A549 (cell line): Measurements from ENCODE around the gene GGPS1.

Experiments used
- POLR2A ChIP-seq: IDR thresholded peaks from 2 replicates; pipeline ENCODE4 v1.6.1; 2012; ENCODE audit warnings: mild to moderate bottlenecking, low read length
- POLR2AphosphoS2 ChIP-seq: conservative IDR thresholded peaks from 2 replicates; pipeline ENCODE4 v1.6.1; 2012; ENCODE audit warnings: low read length, improper control_type of control experiment, inconsistent platforms
- TF ChIP-seq, protein P1 (sequence below): fragments of 200-600 bp; sonication (generic); IDR thresholded peaks from 2 replicates; pipeline ENCODE4 v1.6.1; 2016; ENCODE audit warnings: antibody characterized with exemption, mild to moderate bottlenecking, moderate library complexity
- TF ChIP-seq, protein P2 (sequence below): fragments of >200 bp; sonication (Bioruptor Twin); formaldehyde crosslinking; IDR thresholded peaks from 3 replicates; pipeline ENCODE4 v1.5.1; 2016
- TF ChIP-seq, protein P3 (sequence below): fragments of 150-350 bp; IDR thresholded peaks from 2 replicates; pipeline ENCODE4 v1.6.1; 2014; ENCODE audit warnings: low read depth, mild to moderate bottlenecking, low read length

DNA sequence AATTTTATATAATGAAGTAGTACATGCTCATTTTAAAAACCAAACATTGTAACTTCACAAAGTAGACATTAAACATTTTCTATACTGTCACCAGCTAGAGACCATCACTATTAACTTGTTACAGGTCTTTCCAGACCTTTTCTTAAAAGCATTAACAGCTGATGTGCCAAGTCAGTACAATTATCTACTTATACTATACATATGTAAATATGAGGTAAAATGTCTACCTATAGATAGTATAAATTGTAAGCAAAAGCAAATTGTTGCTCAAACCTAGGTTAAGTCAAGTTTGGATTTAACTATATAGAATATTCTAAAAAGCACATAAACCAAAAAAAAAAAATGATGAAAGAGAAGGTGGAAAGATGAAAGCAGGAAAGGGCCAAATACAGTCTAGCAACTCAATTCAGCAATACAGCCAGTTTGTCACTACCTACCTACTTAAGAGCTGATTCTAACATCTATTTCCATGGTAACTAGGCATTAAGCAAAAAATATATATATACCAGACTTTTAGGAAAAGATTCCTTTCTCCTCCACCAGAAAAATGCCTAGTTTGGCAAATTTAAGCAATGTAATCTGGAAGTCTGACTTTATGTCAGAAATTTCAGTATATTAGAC, 34.9 kb upstream of the GGPS1 start:
- TF ChIP-seq, protein P1, sequence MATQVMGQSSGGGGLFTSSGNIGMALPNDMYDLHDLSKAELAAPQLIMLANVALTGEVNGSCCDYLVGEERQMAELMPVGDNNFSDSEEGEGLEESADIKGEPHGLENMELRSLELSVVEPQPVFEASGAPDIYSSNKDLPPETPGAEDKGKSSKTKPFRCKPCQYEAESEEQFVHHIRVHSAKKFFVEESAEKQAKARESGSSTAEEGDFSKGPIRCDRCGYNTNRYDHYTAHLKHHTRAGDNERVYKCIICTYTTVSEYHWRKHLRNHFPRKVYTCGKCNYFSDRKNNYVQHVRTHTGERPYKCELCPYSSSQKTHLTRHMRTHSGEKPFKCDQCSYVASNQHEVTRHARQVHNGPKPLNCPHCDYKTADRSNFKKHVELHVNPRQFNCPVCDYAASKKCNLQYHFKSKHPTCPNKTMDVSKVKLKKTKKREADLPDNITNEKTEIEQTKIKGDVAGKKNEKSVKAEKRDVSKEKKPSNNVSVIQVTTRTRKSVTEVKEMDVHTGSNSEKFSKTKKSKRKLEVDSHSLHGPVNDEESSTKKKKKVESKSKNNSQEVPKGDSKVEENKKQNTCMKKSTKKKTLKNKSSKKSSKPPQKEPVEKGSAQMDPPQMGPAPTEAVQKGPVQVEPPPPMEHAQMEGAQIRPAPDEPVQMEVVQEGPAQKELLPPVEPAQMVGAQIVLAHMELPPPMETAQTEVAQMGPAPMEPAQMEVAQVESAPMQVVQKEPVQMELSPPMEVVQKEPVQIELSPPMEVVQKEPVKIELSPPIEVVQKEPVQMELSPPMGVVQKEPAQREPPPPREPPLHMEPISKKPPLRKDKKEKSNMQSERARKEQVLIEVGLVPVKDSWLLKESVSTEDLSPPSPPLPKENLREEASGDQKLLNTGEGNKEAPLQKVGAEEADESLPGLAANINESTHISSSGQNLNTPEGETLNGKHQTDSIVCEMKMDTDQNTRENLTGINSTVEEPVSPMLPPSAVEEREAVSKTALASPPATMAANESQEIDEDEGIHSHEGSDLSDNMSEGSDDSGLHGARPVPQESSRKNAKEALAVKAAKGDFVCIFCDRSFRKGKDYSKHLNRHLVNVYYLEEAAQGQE = no peak
- no peak for TF ChIP-seq POLR2A
- TF ChIP-seq, protein P2, sequence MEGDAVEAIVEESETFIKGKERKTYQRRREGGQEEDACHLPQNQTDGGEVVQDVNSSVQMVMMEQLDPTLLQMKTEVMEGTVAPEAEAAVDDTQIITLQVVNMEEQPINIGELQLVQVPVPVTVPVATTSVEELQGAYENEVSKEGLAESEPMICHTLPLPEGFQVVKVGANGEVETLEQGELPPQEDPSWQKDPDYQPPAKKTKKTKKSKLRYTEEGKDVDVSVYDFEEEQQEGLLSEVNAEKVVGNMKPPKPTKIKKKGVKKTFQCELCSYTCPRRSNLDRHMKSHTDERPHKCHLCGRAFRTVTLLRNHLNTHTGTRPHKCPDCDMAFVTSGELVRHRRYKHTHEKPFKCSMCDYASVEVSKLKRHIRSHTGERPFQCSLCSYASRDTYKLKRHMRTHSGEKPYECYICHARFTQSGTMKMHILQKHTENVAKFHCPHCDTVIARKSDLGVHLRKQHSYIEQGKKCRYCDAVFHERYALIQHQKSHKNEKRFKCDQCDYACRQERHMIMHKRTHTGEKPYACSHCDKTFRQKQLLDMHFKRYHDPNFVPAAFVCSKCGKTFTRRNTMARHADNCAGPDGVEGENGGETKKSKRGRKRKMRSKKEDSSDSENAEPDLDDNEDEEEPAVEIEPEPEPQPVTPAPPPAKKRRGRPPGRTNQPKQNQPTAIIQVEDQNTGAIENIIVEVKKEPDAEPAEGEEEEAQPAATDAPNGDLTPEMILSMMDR = no peak
- TF ChIP-seq, protein P3, sequence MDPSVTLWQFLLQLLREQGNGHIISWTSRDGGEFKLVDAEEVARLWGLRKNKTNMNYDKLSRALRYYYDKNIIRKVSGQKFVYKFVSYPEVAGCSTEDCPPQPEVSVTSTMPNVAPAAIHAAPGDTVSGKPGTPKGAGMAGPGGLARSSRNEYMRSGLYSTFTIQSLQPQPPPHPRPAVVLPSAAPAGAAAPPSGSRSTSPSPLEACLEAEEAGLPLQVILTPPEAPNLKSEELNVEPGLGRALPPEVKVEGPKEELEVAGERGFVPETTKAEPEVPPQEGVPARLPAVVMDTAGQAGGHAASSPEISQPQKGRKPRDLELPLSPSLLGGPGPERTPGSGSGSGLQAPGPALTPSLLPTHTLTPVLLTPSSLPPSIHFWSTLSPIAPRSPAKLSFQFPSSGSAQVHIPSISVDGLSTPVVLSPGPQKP = no peak
- TF ChIP-seq POLR2AphosphoS2 = no peak
